ENCODE results near the gene SPRR2G.

Gene SPRR2G

GRCh38 chr1:153150846-153151245 is at the start of gene SPRR2G:
Gene SPRR2G (minus strand): TSS chr1:153150890. CDS start chr1:153150110, 780 bp downstream.
- Histone ChIP-seq H3K27me3 (ENCODE audit: low read depth, low read length) (peaks cover 68% of the 10 kb centered on the region), H3K36me3 (replicated peaks; ENCODE audit: low read depth, low read length) (no peaks in the 10 kb centered on the region), H3K4me2 (ENCODE audit: low read length) (no peak within 1 kb of the TSS), H3K9me3 (ENCODE audit: insufficient read depth, low read length) (no peaks in the 10 kb centered on the region), H3K27ac (ENCODE audit: low read length) (no peak within 1 kb of the TSS), H4K20me1 (ENCODE audit: insufficient read depth, low read length) (no peaks in the 10 kb centered on the region), H3K9ac (ENCODE audit: low read length) (no peak within 1 kb of the TSS), H2AFZ (ENCODE audit: low read depth, low read length) (no peak within 1 kb of the TSS), H3K4me3 (ENCODE audit: low read length) (no peak within 1 kb of the TSS), H3K79me2 (ENCODE audit: low read length) (no peaks in the 10 kb centered on the region), H3K4me1 (ENCODE audit: low read length) (peaks cover 8% of the 10 kb centered on the region)
- TF ChIP-seq CTCF (IDR thresholded peaks at IDR 0.05; ENCODE audit: low read depth, low read length) (no peak), EZH2phosphoT487 (IDR thresholded peaks at IDR 0.05; ENCODE audit: low read depth) (no peak)

DNA sequence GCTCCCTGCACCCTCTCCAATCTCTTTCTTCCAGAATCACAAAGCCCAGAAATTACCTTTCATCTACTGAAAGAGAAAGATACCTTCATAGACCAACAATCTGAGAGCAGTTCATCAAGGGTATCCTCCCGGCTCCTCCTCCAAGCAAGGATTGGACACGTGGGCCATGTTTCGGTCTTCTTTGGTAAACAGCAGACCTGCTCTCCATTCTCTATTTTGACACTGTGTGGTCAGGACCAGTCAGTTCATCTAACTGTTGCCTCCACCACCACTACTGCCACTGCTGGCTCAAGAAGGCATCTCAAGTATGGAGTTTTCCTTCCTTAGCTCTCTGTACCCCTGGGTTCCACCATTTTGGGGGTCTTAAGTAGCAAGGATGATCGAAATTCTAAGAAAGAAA is 44.5 kb upstream of the SPRR2G start:
- H3K9me3 ChIP-seq (ENCODE audit: insufficient read depth, low read length) = no peaks in the 10 kb centered on the region
- H3K4me1 ChIP-seq (ENCODE audit: low read length) = no peaks in the 10 kb centered on the region
- no peaks in the 10 kb centered on the region for H3K36me3 ChIP-seq (replicated peaks; ENCODE audit: low read depth, low read length)
- no peak overlapping the region for H2AFZ ChIP-seq (ENCODE audit: low read depth, low read length)
- no peaks in the 10 kb centered on the region for H4K20me1 ChIP-seq (ENCODE audit: insufficient read depth, low read length)
- TF ChIP-seq EZH2phosphoT487 (IDR thresholded peaks at IDR 0.05; ENCODE audit: low read depth) = no peak
- TF ChIP-seq CTCF (IDR thresholded peaks at IDR 0.05; ENCODE audit: low read depth, low read length) = no peak
- H3K79me2 ChIP-seq (ENCODE audit: low read length) = no peaks in the 10 kb centered on the region
- no peak overlapping the region for H3K9ac ChIP-seq (ENCODE audit: low read length)
- H3K4me2 ChIP-seq (ENCODE audit: low read length) = no peak overlapping the region
- H3K4me3 ChIP-seq (ENCODE audit: low read length) = no peak overlapping the region
- no peak overlapping the region for H3K27ac ChIP-seq (ENCODE audit: low read length)
- peaks cover 80% of the 10 kb centered on the region for H3K27me3 ChIP-seq (ENCODE audit: low read depth, low read length)

- H3K27me3 ChIP-seq (ENCODE audit: low read depth, low read length) = peaks cover 81% of the 10 kb centered on the region
- H3K4me1 ChIP-seq (ENCODE audit: low read length) = no peaks in the 10 kb centered on the region
- H3K79me2 ChIP-seq (ENCODE audit: low read length) = no peaks in the 10 kb centered on the region
- no peak overlapping the region for H3K9ac ChIP-seq (ENCODE audit: low read length)
- no peak overlapping the region for H3K27ac ChIP-seq (ENCODE audit: low read length)
- no peaks in the 10 kb centered on the region for H3K9me3 ChIP-seq (ENCODE audit: insufficient read depth, low read length)
- H3K36me3 ChIP-seq (replicated peaks; ENCODE audit: low read depth, low read length) = no peaks in the 10 kb centered on the region
- no peak overlapping the region for H2AFZ ChIP-seq (ENCODE audit: low read depth, low read length)
- no peak for TF ChIP-seq CTCF (IDR thresholded peaks at IDR 0.05; ENCODE audit: low read depth, low read length)
- TF ChIP-seq EZH2phosphoT487 (IDR thresholded peaks at IDR 0.05; ENCODE audit: low read depth) = no peak
- no peak overlapping the region for H3K4me3 ChIP-seq (ENCODE audit: low read length)
- H3K4me2 ChIP-seq (ENCODE audit: low read length) = no peak overlapping the region
- H4K20me1 ChIP-seq (ENCODE audit: insufficient read depth, low read length) = no peaks in the 10 kb centered on the region
Measured at GRCh38 chr1:153194331-153195050, 43.8 kb upstream of the SPRR2G start.

DNA sequence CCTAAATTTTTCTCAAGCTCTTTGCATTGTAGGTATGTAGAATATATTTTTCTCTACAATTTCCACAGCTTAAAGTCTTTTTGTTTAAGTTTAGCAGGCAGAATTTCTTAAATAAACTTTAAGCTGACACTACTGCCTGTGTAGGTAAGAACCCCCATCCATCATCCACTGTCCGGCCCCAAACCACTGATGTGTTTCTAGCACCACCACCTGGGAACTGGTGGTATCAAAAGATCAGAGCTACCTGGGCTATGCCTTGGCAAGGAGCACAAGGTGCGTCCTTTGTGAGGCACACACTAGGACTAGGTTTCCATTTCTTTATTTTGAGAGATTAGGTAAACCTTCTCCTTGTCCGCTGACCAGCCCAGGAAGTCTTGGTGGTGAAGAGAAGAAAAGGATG is 42.0 kb upstream of the SPRR2G start:
- no peaks in the 10 kb centered on the region for H3K79me2 ChIP-seq (ENCODE audit: low read length)
- H3K36me3 ChIP-seq (replicated peaks; ENCODE audit: low read depth, low read length) = no peaks in the 10 kb centered on the region
- H2AFZ ChIP-seq (ENCODE audit: low read depth, low read length) = no peak overlapping the region
- H3K27ac ChIP-seq (ENCODE audit: low read length) = no peak overlapping the region
- H3K4me2 ChIP-seq (ENCODE audit: low read length) = no peak overlapping the region
- peaks cover 80% of the 10 kb centered on the region for H3K27me3 ChIP-seq (ENCODE audit: low read depth, low read length)
- H3K4me3 ChIP-seq (ENCODE audit: low read length) = no peak overlapping the region
- no peaks in the 10 kb centered on the region for H3K4me1 ChIP-seq (ENCODE audit: low read length)
- H3K9ac ChIP-seq (ENCODE audit: low read length) = no peak overlapping the region
- no peaks in the 10 kb centered on the region for H3K9me3 ChIP-seq (ENCODE audit: insufficient read depth, low read length)
- no peaks in the 10 kb centered on the region for H4K20me1 ChIP-seq (ENCODE audit: insufficient read depth, low read length)
- peak; percentile 82 for TF ChIP-seq CTCF (IDR thresholded peaks at IDR 0.05; ENCODE audit: low read depth, low read length)
- no peak for TF ChIP-seq EZH2phosphoT487 (IDR thresholded peaks at IDR 0.05; ENCODE audit: low read depth)
